ENCODE measurements around the gene TMEM156. TPM values are rescaled to one million over a fixed set of nuclear protein-coding genes. Genes with fewer than 3 reads are reported as not detected.

TMEM156 gene
- total and polyA plus RNA-seq, 2 of the 4 experiments (the other 2 are of a cell fraction) = 0.53 to 0.54 TPM

DNA sequence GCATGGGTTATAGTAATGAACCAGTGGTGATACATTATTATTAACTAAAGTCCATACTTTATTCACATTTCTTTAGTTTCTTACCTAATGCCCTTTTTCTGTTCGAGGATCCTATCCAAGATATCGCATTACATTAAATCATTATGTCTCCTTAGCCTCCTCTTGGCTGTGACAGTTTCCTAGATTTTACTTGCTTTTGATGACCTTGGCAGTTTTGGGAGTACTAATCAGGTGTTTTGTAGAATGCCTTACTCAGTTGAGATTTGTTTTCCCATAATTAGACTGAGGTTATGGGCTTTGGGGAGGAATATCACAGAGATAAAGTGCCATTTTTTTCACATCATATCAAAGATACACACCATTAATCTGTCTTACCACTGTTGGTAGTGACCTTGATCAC, 34.8 kb upstream of the TMEM156 start:
- in situ Hi-C loops (cut with MboI; ENCODE audit: low sequenced_read_pairs) = no loop called here
- CTCF ChIA-PET = interaction anchor here (0.7 kb wide), 1 partner anchor 9 kb away, joined by 3 read pairs; no protein-coding TSS in a partner anchor
- H2BK20ac ChIP-seq (ENCODE audit: low read depth, low read length) = no peak overlapping the region

More for the DNA sequence above, 34.8 kb upstream of the TMEM156 start:
- H2AK9ac ChIP-seq (replicated peaks; ENCODE audit: low read depth, low read length, poor library complexity) = no peak overlapping the region
- no peak overlapping the region for H3K4ac ChIP-seq (ENCODE audit: low read depth, low read length)
- no peak overlapping the region for H3K23ac ChIP-seq (ENCODE audit: low read depth, low read length)
- no CpG with 5 or more reads among the region's 2 CpGs for WGBS, 2 experiments (ENCODE audit: extremely low coverage in 2 of 2, insufficient read length in 1 of 2)
- H4K8ac ChIP-seq (ENCODE audit: low read depth in 2 of 2, low read length in 2 of 2) = no peak overlapping the region
- no peak overlapping the region for H3K14ac ChIP-seq (replicated peaks; ENCODE audit: low read depth, low read length)
- no peak for TF ChIP-seq RAD21 (IDR thresholded peaks at IDR 0.05; ENCODE audit: low read length)
- no peak for TF ChIP-seq FOS (IDR thresholded peaks at IDR 0.05; ENCODE audit: low read depth, low read length)
- TF ChIP-seq, protein P1, sequence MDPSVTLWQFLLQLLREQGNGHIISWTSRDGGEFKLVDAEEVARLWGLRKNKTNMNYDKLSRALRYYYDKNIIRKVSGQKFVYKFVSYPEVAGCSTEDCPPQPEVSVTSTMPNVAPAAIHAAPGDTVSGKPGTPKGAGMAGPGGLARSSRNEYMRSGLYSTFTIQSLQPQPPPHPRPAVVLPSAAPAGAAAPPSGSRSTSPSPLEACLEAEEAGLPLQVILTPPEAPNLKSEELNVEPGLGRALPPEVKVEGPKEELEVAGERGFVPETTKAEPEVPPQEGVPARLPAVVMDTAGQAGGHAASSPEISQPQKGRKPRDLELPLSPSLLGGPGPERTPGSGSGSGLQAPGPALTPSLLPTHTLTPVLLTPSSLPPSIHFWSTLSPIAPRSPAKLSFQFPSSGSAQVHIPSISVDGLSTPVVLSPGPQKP (IDR thresholded peaks at IDR 0.05; ENCODE audit: borderline replicate concordance, low read depth, low read length) = no peak
- no peak for TF ChIP-seq CHD1 (IDR thresholded peaks at IDR 0.05; ENCODE audit: low read depth, low read length)
- TF ChIP-seq MAZ (IDR thresholded peaks at IDR 0.05; ENCODE audit: borderline replicate concordance, low read depth, low read length) = no peak
- TF ChIP-seq MXI1 (IDR thresholded peaks at IDR 0.05; ENCODE audit: borderline replicate concordance, low read depth, low read length) = no peak
- TF ChIP-seq, protein P2, sequence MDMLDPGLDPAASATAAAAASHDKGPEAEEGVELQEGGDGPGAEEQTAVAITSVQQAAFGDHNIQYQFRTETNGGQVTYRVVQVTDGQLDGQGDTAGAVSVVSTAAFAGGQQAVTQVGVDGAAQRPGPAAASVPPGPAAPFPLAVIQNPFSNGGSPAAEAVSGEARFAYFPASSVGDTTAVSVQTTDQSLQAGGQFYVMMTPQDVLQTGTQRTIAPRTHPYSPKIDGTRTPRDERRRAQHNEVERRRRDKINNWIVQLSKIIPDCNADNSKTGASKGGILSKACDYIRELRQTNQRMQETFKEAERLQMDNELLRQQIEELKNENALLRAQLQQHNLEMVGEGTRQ (IDR thresholded peaks at IDR 0.05; ENCODE audit: low read depth, low read length) = no peak
- TF ChIP-seq SMC3 (IDR thresholded peaks at IDR 0.05; ENCODE audit: low read depth, low read length) = no peak
- no peak for TF ChIP-seq RFX5 (IDR thresholded peaks at IDR 0.05; ENCODE audit: low read depth, low read length)
- TF ChIP-seq, protein P3, sequence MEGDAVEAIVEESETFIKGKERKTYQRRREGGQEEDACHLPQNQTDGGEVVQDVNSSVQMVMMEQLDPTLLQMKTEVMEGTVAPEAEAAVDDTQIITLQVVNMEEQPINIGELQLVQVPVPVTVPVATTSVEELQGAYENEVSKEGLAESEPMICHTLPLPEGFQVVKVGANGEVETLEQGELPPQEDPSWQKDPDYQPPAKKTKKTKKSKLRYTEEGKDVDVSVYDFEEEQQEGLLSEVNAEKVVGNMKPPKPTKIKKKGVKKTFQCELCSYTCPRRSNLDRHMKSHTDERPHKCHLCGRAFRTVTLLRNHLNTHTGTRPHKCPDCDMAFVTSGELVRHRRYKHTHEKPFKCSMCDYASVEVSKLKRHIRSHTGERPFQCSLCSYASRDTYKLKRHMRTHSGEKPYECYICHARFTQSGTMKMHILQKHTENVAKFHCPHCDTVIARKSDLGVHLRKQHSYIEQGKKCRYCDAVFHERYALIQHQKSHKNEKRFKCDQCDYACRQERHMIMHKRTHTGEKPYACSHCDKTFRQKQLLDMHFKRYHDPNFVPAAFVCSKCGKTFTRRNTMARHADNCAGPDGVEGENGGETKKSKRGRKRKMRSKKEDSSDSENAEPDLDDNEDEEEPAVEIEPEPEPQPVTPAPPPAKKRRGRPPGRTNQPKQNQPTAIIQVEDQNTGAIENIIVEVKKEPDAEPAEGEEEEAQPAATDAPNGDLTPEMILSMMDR (conservative IDR thresholded peaks at IDR 0.05; ENCODE audit: low read depth, low read length) = no peak
- TF ChIP-seq MAFK (IDR thresholded peaks at IDR 0.05; ENCODE audit: low read depth, low read length) = no peak; the same call in 1 of the 2 replicates
- no peak for TF ChIP-seq POLR2A (IDR thresholded peaks at IDR 0.05; ENCODE audit: low read depth, low read length)
- TF ChIP-seq NFE2L2 (IDR thresholded peaks at IDR 0.05; ENCODE audit: low read depth, low read length) = no peak
- no peak for TF ChIP-seq BHLHE40 (IDR thresholded peaks at IDR 0.05; ENCODE audit: low read depth, low read length)
- TF ChIP-seq RCOR1 (IDR thresholded peaks at IDR 0.05; ENCODE audit: insufficient replicate concordance, low read length) = no peak
- TF ChIP-seq CEBPB (IDR thresholded peaks at IDR 0.05; ENCODE audit: low read depth, low read length) = no peak
- H3K79me1 ChIP-seq (ENCODE audit: low read depth in 1 of 2, low read length in 2 of 2) = peaks cover 25 to 60% of the 10 kb centered on the region in 2 experiments
- H3K4me2 ChIP-seq (ENCODE audit: low read depth, low read length) = no peak overlapping the region
- no peak overlapping the region for H2AFZ ChIP-seq (replicated peaks; ENCODE audit: low read length, poor library complexity)
- no peak overlapping the region for H3K27ac ChIP-seq (ENCODE audit: insufficient read depth, low read length)
- POLR2A ChIA-PET (ENCODE audit: unreplicated experiment) = no interaction called here
- H4K20me1 ChIP-seq (ENCODE audit: insufficient read depth, low read length) = peaks cover 67% of the 10 kb centered on the region
- H3K4me1 ChIP-seq (ENCODE audit: control insufficient read depth, insufficient read depth, low read length) = peaks cover 3% of the 10 kb centered on the region
- peaks cover 15% of the 10 kb centered on the region for H3K9me1 ChIP-seq (ENCODE audit: insufficient read depth, low read length)
- no peak overlapping the region for H4K5ac ChIP-seq (ENCODE audit: low read depth, low read length)
- no TSS peak for BruUV-seq (replicated peaks)
- H3K9ac ChIP-seq (ENCODE audit: low read depth, low read length) = no peak overlapping the region
- no peak overlapping the region for H4K91ac ChIP-seq (ENCODE audit: insufficient read depth, low read depth, low read length)
- H3K36me3 ChIP-seq (ENCODE audit: control insufficient read depth, insufficient read depth, low read length) = peaks cover 4% of the 10 kb centered on the region
- ATAC-seq (ENCODE audit: low read depth) (no peak), DNase-seq (no peak)
- no peak overlapping the region for H3K18ac ChIP-seq (ENCODE audit: low read depth, low read length)
- no peak overlapping the region for H3K56ac ChIP-seq (ENCODE audit: extremely low read depth, insufficient read depth, low read length)
- no peak overlapping the region for H3K4me3 ChIP-seq (ENCODE audit: insufficient read depth, low read depth, low read length)
- intact Hi-C loops (cut with micrococcal nuclease) = no loop called here
- H3K27me3 ChIP-seq (ENCODE audit: control insufficient read depth, insufficient read depth, low read length) = no peaks in the 10 kb centered on the region
- H2AK5ac ChIP-seq (ENCODE audit: low read depth, low read length) = no peak overlapping the region
- H3K9me3 ChIP-seq (ENCODE audit: control insufficient read depth, insufficient read depth, low read length) = no peaks in the 10 kb centered on the region
- dilution Hi-C loops (cut with HindIII; ENCODE audit: low sequenced_read_pairs, unreplicated experiment) = no loop called here
- H2BK5ac ChIP-seq (ENCODE audit: low read depth, low read length, poor library complexity, severe bottlenecking) = no peak overlapping the region
- H2BK120ac ChIP-seq (ENCODE audit: low read depth, low read length) = no peak overlapping the region
- no peak overlapping the region for H2BK15ac ChIP-seq (ENCODE audit: low read depth, low read length)

All from IMR-90 (cell line).